Activated CD4-positive, CD25-positive, alpha-beta regulatory T cell treated with anti-CD3 and anti-CD28 coated beads, Interleukin-2, amount 50 U/mL, for 72 hours (primary cell): ENCODE measurements around the gene RUNDC3A.
"Not testable (repeated sequence)": the region's sequence is repeated elsewhere in the genome, so short reads cannot be mapped to it uniquely, and the experiment has no call there.

Experiments
- DNase-seq: peaks from one replicate; pipeline ENCODE4 v3.0.0; 2021

The RUNDC3A gene

DNA sequence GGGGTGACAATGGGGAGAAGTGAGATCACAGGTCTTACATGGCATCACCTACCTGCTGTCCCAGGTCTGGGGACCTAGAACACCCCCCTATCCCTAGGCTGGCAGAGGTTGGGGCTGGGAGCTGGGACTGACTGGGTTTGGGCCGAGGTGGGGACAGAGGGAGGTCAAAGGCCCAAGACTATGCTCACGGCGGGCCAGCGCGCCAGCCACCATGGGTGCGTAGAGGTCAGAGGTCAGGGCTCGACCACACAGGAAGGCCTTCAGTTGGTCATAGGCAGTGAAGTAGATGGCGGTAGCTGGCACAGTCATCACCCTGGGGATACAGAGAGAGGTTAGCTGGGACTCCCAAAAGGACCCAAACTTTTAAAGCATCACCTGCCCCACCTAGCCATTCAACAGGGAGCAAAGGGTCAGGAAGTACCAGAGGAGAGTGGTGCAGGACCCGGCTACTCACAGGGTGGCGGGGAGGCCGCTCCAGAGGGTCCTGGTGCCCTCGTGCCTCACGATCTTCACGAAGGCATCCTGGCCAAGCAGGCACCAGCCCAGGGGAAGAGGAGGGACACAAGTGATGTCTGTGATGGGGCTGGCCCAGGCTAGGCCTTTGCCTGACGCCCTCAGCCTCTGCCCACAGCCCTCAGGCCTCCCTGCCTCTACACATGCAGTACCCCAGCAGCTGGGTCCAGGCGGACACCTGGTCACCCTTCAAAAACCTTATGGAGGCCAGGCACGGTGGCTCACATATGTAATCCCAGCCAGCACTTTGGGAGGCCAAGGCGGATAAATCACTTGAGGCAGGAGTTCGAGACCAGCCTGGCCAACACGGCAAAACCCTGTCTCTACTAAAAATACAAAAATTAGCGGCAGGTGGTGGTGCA lies 13.1 kb downstream of the RUNDC3A start:
- DNase-seq, result no peak

DNA sequence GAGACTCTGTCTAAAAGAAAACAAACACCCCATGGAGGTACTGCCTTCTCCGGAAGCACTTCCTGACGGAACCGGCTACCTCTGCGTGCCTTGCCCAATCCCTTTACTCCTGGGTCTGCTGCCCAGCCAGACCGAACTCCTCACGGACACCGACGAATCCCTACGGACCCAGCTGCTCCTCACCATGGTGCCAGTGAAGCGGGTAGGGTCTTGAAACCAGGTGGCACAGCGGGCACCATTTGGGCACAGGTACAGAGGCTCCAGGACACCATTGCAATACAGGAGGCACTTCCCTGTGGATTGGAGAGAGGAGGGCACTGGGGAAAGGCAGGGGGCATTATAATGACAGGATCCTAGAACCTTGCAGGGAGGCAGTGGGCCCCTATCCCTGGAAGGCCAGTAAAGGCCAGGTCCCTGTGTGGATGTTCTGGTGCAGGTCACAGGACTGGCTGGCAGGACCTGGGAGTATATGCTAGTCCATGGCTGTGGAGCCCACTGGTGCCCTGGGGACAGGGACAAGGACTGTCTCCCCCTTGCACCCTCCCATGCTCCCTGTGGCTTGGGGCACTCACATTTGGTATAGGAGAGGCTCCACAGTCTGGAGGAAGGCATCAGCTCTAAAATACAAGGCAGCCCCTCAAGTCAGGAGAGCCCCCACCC lies 14.0 kb downstream of the RUNDC3A start:
- no peak for DNase-seq

DNA sequence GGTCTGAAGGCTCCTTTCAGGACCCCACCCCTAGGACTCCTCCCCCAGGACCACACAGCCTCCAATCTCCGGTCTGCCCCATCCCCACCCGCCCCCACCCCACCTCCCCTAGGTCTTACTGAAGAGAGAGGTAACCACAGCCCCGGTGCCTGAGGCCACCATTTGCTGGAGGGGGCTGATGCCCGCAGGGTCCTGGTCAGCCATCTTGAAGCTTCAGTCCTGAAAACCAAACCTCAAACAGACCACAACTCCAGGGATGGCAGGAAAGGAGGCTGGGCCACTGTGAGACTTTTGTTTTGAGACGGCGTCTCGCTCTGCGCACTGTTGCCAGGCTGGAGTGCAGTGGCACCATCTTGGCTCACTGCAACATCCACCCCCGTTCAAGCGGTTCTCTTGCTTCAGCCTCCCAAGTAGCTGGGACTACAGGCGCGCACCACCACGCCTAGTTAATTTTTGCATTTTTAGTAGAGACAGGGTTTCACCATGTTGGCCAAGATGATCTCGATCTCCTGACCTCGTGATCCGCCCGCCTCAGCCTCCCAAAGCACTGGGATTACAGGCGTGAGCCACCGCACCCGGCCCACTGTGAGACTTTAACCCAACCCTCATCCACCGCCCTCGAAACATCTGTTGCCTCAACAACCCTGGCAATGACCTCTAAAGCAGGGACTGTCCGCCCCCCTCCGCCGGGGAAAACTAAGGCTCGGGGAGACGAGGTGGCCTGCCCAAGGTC lies 15.1 kb downstream of the RUNDC3A start:
- DNase-seq, result no peak

DNA sequence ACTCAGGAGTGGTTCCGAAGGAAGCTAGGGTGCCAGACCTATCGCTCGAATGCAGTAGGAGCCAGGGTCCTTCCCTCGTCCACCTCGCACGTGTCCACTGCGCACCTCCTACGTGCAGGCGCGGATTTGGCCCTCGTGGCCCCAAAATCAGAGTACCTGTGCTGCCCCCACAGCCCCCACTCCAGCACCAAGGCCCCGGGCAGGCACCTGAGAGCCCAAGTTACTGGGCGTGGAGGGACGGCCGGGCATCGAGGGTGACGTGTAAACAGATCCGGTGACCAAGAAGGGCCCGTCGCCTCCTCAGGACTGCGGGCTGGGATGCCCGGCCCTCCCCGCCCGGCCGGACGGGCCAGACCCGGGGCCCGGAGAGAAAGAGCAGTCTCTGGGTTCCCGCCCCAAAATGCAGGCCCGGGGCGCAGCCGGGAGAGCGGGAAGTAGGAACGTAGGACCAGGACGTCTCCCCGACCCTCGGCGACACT lies 15.7 kb downstream of the RUNDC3A start:
- DNase-seq, result no peak

DNA sequence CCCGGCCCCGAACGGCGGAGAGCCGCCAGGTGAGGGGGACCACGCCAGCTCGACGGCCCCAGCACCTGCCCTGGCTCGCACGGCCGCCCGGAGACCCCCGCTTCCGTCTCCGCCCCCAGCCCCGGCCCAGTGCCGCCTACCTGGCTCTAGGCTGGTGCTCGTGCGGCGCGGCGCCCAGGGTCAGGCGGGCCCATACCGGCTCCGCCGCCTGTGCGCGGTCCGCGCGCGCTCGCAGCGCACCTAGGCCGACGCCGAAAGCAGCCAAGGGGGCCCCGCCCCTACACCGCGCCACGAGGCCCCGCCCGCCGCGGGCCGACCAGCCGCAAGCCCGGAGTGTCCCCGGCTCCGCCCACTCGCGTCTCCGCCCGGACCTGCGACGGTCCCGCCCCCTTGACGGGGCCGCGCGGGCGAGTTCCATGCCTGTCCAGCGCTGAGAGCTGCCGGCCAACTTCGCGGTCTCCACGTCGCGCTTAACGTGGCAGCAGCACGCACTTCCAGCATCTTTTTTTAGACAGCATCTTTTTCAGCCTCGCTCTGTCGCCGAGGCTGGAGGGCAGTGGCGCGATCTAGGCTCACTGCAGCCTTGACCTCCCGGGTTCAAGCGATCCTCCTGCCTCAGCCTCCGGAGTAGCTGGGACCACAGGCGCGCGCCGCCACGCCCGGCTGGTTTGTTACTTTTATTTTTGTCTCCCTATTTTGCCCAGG lies 16.3 kb downstream of the RUNDC3A start, which contains the start of gene SLC25A39:
SLC25A39 (minus strand) TSS at position 253 of the 705 bp plus-strand sequence. CDS start 1,261 bp downstream, outside the sequence.
- peak; percentile 98 for DNase-seq

DNA sequence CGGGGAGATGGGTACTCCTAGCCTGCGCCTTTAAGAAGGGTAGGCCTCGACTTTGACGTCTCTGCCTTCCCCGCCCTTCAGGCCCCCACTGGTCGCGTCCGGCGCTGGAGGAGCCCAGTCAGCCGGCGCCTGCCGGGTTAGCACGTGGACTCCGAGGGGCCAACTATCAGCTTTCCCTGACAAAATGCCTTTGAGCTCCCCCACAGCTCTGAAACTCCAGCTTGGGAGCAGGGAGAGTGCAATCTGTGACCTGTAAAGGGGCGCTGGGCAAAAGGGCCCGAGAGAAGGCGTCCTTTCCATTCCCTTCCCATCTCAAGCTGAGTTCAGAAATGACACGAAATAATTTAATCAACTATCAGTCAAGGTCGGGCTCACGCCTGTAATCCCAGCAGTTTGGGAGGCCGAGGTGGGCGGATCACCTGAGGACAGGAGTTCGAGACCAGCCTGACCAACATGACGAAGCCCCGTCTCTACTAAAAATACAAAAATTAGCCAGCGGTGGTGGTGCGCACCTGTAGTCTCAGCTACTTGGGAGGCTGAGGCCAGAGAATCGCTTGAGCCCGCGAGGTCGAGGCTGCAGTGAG lies 18.6 kb downstream of the RUNDC3A start:
- peak; percentile 78 for DNase-seq

DNA sequence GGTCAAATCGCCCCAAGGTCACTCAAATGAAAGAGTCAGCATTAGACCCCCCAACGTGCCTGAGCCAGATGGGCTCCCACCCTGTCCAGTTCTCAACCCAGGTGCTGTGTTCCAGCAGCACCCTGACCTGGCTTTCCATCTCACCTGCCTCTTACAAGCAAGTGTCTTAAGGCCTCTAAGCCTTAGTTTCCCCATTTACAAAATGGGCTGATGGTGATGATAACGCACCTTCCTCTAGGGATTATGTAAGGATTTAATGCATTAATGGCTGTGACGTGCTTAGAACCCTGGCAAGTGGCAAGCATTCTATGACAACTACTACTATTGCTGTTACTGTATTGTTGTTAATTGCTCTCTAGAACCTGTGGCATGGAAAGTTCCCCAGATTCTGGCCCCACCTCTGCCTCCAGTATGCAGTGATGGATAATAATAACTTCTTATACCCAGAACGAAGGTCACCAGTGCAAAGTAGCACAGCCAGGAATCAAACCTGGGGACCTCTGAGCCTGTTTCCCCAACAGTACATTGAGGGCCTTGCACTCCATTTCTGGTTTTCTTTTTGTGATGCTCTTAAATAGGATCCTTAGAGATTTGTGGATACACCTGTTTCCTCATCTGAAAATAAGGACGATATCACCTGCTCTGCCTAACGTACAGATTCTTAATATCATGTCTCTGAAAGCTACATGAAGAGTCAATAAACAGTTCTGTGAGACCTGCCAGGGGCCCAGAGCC lies 19.5 kb downstream of the RUNDC3A start:
- DNase-seq, result no peak

DNA sequence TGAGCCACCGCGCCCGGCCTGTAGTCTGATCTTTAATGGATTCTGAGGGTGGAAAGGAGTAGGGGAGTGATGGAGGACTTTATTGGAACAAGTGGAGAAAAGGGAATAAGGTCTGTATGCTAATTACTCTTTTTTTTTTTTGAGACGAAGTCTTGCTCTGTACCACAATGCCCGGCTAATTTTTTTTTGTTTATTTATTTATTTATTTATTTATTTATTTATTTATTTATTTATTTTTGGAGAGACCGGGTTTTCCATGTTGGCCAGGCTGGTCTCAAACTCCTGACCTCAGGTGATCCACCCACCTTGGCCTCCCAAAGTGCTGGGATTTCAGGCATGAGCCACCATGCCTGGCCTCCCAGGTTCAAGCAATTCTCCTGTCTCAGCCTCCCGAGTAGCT lies 21.1 kb downstream of the RUNDC3A start:
- not testable (repeated sequence) for DNase-seq

DNA sequence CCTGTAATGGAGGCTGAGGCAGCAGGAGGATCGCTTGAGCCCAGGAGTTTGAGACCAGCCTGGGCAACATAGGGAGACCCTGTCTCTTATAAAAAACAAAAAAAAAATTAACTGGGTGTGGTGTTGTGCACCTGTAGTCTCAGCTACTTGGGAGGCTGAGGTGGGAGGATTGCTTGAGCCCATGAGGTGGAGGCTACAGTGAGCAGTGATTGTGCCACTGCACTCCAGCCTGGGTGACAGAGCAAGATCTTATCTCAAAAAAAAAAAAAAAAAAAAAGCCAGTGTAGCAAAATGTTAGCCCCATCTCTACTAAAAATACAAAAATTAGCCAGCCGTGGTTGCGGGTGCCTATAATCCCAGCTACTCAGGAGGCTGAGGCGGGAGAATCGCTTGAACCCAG lies 21.9 kb downstream of the RUNDC3A start:
- DNase-seq, result not testable (repeated sequence)

DNA sequence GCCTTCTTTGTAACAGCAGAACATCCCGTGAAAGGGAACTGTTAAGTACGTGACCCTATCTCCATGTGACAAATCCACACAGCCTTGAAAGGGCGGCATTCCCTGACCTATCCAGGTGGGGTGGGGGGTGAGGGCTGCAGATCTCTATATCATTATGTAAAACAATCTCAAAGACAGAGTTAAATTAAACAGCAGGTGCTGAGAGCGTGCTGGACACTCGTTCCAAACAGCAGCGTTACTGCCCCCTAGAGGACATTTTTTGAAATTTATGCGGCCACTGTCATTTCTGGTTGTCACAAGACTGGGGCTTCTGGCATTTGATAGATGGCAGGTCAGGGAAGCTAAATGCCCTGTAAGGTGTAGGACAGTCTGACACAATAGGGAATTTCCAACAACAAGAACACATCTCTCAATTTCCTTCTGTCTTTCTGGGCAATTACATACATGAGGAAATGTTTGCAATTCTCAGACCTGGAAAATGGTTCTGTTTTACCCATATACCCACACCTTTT lies 22.9 kb downstream of the RUNDC3A start:
- DNase-seq, result peak; percentile 66

DNA sequence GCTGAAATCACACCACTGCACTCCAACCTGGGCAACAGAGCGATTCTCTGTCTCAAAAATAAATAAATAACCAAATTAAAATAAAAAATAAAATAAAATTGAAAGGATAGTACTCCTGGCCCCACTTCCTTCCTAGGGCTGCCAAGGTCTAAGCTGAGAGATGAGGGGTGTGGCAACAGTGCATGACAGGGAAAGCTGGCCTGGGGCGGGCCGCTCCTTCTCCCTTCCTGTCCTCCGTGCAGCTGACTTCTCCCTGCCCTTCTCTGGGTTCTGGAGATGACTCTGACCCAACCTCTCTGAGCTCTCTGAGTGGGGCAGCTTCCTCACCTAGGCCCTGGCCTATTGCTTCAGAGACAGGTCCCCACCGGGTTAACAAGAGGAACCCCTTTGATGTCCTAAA lies 25.0 kb downstream of the RUNDC3A start:
- DNase-seq, result no peak

DNA sequence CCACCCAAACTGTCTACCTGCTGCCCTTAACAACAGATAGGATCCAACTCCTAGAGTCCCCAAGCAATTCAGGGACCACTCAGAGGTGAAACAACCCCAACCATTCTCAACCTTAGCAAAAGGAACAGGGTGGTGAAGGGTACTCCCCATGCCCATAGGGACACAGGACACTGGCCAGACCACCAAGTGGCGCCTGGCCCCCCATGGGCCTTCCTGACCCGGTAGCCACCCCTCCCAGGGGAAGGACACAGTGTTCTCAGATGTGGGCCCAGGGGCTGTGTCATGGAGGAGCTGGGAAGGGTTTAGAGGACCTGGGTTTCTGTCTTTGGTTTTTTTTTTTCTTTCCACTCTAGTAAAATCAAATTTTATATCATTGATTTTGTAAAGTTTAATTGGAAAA lies 25.9 kb downstream of the RUNDC3A start:
- DNase-seq, result no peak

DNA sequence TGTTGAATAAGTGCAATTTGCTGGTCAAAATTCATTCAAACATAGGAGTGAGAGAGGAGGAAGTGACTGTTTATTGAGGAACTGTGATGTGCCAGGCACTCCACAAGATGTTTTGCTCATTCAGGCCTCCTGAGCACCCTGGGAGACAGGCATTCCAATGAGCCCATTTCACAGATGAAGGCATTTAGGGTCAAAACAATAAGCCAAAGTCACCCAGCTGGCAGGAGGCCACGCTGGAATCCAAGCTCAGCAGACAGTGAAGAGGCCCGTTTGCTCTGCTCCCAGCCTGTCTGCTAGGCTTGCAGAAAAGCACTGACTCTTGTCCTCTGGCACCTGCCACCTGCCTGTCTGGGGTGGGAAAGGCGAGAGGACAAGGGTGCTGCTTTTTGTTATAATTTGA lies 26.3 kb downstream of the RUNDC3A start:
- no peak for DNase-seq

DNA sequence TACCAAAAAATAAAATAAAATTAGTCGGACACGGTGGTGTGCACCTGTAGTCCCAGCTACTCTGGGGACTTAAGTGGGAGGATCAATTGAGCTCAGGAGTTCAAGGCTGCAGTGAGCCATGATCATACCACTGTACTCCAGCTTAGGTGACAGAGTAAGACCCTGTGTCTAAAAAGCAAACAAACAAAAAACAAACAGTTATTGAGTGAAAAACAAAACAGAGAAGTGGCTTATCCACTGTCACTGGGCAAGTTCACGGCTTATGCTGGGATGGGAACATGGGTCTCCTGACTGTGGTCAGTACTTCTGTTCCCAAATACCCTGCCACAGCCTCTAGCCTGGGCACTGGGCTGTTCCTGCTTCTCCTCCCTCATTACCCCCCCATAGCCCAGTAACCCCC lies 27.2 kb downstream of the RUNDC3A start:
- no peak for DNase-seq

DNA sequence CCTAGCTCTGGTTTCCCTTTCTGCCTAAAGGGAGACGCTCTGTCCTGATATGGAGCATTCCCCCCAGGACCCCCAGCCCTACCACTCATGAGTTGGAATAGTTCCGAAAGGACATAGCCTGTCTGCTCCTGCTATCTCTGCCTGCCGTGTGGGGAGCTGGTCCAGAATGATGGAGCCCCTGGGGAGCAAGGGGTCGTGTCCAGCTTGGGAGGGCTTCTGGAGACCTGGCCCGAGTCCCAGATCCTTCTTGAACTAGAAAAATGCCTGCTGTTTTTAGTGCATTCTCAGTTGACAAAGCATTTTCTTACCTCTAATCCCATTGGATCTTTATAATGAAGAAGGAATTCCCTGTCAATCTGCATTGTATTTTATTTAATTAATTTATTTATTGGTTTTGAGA lies 27.6 kb downstream of the RUNDC3A start:
- no peak for DNase-seq

DNA sequence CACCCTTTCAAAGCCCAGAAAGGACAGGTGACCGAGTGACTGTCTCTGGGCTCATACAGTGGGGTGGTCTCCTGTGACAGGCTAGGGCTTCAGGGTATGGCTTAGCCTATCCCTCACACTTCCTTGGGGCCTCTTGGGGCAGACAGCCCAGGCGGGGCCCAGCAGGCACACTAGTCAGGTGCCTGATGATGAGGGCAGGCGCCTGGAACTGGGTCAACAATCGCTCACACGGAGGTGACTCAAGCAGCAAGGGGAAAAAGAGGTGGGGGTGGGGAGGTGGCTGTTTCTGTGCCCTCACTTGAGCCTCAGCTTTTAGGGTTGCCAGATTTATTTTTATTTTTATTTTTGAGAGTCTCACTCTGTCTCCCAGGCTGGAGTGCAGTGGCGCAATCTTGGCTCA lies 30.3 kb downstream of the RUNDC3A start:
- DNase-seq, result no peak

DNA sequence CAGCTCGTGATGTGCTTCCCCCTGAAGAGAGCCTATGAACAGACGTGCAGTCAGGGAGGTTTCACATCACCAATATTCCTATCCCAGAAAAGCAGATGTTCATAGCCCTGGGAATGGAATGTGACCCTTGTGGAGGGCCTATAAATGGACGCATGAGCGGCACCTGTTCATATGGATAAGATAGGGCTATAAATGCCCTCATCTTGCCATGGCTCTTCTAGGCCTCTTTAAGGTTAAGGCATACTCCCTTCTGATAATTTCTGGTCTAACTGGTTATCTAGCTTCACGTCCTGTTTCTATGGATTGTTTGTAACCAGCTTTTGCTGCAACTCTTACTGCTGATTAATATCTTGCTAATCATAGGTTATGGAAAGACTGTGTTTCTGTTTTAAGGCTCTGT lies 32.2 kb downstream of the RUNDC3A start:
- not testable (repeated sequence) for DNase-seq

DNA sequence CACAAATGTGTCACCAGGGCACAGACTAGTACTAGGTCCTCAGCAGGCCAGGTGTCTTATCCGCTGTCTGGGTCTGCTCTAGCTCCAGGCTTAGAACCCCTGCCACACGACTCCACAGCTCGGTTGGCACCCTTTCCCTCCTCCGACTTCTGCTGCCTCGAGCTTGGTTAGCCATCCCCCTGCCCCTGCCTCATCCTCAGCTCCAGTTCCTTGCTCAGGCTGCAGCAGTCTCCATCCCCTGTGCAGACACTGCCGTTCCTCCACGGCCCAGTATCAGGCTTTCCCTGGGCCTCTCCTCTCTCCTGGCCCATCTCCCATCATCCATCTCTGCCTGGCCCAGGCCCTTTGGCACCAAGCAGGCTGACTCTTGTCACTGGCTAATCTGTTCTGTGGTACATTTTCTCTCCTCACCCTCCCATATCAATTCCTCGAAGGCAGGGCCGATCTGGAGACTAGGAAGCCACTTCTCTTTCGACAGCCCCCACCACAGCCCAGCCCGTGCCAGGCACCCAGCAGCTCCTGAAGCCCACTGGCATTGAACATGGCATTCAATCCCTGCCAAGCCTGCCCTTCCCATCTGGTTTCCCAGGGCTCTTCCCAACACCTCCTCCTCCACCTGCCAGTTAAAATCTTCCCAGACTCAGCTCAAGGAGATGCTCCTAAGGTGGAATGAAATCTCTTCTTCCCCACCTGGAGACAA lies 35.3 kb downstream of the RUNDC3A start:
- DNase-seq, result no peak

DNA sequence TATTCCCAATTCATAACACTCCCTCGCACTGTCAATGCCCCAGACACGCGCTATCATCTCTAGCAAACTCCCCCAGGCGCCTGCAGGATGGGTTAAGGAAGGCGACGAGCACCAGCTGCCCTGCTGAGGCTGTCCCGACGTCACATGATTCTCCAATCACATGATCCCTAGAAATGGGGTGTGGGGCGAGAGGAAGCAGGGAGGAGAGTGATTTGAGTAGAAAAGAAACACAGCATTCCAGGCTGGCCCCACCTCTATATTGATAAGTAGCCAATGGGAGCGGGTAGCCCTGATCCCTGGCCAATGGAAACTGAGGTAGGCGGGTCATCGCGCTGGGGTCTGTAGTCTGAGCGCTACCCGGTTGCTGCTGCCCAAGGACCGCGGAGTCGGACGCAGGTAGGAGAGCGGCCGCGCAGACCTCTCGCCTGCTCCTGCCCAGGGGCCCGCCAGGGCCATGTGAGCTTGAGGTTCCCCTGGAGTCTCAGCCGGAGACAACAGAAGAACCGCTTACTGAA lies 36.6 kb downstream of the RUNDC3A start, which contains the start of gene GRN:
GRN (plus strand) TSS at position 364 of the 515 bp plus-strand sequence. CDS start 3,863 bp downstream, outside the sequence.
- DNase-seq, result peak; percentile 84

DNA sequence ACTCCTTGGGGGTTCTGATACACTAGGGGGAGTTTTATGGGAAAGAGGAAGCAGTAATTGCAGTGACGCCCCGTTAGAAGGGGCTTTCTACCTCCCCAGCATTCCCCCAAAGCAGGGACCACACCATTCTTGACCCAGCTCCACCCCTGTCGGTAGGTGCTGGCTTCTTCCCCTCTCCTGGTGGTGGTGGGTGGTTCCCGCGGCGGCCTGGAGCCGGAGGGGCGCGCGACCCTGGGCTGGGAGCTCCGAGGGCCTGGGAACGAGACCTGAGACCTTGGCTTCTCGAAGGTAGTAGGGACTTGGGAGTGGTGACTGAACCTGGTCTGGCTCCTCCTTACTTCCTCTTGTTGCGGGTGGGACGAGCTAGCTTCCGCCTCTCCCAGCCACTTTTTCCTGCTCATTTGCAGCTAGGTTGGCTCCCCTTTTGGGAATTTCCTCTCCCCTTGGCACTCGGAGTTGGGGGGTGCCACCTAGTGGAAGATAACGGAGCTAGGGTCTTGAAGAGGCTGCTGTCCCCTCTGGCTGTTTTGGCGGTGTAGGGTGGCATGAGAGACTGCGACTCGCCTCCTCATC lies 37.1 kb downstream of the RUNDC3A start:
- no peak for DNase-seq
